Activated T-helper 9 cell treated with anti-CD3 and anti-CD28 coated beads, Interleukin-2, amount 50 U/mL, for 16 hours (primary cell): ENCODE results near the gene AMPD3.

Experiments
- DNase-seq: peaks from one replicate; pipeline ENCODE4 v3.0.0-alpha.2; 2020; ENCODE audit warnings: low read depth

Gene AMPD3

DNA sequence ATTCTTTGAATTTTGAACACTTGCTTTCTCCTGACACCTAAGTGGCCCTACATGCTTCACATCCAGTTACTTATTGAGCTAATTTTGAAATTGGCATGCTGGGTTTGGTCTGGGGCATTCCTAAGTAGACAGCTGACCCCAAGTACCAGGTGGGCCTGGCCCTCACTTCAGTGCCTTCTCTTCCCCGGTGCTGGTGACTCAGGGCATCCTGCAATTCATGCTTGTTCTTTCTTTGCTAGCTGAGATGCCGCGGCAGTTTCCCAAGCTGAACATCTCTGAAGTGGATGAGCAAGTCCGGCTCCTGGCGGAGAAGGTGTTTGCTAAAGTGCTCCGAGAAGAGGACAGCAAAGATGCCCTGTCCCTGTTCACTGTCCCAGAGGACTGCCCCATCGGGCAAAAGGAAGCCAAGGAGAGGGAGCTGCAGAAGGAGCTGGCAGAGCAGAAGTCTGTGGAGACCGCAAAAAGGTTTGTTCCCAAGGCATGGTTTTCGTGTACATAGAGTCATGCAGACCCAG is 6.3 kb downstream of the AMPD3 start:
- no peak for DNase-seq

- no peak for DNase-seq
These were observed 7.8 kb downstream of the AMPD3 start for GRCh38 chr11:10462746-10463300.

DNA sequence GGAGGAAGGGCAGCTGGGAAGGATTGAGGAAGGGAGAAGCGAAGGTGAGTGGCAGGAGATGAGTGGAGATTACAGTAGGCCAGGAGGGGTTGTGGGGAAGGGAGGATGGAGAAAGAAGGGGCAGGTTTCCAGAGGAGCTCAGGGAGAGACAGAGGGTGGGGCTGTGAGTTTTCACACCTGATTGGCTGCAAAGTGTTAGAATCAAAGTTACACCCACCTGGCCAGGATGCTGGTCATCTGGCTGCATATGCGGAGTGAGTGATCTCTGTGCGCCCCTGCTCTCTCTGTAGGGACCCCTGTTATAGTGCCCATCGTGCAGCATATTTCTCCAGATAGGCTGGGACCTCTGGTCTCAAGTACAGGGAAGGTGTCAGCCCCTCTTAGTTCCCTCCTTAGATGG is 18.3 kb downstream of the AMPD3 start:
- DNase-seq: no peak

GRCh38 chr11:10474551-10474950 is 19.5 kb downstream of the AMPD3 start:
- DNase-seq: no peak

DNA sequence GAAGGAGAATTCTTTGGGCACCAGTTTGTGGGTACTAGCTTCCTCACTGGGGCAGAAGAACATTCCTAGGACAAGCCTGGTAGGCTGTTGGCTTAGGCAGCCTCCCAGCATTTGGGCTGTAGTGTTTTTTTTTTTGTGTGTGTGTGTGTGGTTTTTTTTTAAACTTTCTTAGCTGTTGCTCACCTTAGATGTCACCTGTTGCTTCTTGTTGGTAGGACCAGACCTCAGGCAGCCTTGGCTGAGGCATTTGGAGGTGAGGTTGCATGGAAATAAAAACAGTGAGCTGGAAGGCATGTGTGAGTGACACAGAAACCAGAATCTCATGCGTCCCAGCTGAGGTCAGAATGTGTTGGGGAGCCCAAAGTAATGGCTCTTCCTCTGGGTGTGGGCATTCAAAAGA is 21.3 kb downstream of the AMPD3 start:
- DNase-seq: no peak

- DNase-seq: no peak
These were observed 22.0 kb downstream of the AMPD3 start for GRCh38 chr11:10476927-10477689.

GRCh38 chr11:10477690-10478046 is 22.6 kb downstream of the AMPD3 start:
- DNase-seq: no peak

GRCh38 chr11:10478066-10478465 is 23.0 kb downstream of the AMPD3 start:
- DNase-seq: no peak

GRCh38 chr11:10478574-10479550 is 23.8 kb downstream of the AMPD3 start:
- no peak for DNase-seq

DNA sequence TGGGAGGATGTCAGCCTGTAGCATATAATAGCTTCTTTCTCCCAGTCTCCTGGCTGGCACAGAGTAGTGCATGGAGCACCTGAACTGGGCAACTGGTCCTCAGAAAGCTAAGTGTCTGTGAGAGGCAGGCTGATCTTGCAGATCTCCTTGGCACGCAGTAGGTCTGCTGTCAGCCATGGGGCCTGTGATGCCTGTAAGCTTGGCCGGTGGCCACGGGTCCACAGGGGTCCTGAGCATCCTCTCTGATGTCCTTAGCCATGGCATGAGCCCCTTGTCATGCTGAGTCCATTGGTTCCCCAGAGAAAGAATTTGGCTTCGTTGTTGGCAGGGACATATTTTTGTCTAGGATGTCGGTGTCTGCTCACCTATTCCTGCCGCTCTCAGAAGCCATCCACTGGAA is 25.0 kb downstream of the AMPD3 start:
- DNase-seq: no peak

DNA sequence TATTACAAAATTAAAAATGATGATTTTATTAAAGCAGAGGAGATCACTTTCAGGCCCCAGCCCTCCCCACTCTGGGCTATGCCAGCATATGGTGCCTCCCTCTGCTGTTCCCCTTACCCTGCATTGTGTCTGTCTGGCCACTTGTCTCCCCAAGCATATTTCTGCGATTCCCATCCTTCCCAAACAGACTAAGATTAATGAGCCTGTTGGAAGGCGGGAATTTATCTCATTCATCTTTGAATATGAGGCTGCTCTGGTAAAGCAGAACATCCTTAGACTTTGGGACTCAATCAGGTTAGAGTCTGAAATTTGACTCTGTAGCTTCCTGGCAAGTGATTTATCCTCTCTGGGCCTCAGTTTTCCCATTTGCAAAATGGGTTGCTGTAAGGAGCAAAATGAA is 25.7 kb downstream of the AMPD3 start:
- no peak for DNase-seq

DNA sequence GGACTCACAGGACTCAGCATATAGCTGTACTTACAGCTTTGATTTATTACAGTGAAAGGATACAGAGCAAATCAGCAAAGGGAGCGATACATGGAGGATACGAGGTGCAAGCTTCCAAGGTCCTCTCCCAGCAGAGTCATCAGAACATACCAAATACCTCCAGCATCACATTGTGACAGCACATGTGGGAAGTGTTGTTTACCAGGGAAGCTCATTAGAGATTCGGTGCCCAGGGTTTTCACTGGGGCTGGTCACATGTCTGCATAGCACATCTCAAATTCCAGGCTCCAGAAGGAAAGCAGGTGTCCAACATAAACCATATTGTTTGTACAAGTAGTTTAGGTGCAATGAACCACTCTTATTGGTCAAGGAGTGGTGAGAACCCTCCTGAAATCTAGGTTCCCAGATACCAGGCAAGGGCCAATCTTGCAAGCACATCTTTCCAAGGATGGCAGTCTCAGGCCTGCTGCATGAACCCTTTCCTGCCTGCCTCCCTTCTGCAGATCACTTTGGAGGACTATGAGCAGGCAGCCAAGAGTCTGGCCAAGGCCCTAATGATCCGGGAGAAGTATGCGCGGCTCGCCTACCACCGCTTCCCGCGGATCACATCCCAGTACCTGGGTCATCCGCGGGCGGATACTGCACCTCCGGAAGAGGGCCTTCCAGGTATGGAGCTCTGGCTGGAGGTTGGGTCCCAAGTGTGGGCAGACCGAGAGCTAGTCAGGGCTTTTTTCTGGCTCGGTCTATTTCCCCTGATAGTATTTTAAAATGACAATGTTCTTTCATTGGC is 26.7 kb downstream of the AMPD3 start:
- DNase-seq: no peak

- DNase-seq: no peak
These were observed 28.1 kb downstream of the AMPD3 start for GRCh38 chr11:10483174-10483573.

GRCh38 chr11:10483584-10483983 is 28.5 kb downstream of the AMPD3 start:
- DNase-seq: no peak

- DNase-seq: no peak
These were observed 29.6 kb downstream of the AMPD3 start for GRCh38 chr11:10484461-10485180.

- no peak for DNase-seq
These were observed 30.6 kb downstream of the AMPD3 start for GRCh38 chr11:10485646-10486045.

DNA sequence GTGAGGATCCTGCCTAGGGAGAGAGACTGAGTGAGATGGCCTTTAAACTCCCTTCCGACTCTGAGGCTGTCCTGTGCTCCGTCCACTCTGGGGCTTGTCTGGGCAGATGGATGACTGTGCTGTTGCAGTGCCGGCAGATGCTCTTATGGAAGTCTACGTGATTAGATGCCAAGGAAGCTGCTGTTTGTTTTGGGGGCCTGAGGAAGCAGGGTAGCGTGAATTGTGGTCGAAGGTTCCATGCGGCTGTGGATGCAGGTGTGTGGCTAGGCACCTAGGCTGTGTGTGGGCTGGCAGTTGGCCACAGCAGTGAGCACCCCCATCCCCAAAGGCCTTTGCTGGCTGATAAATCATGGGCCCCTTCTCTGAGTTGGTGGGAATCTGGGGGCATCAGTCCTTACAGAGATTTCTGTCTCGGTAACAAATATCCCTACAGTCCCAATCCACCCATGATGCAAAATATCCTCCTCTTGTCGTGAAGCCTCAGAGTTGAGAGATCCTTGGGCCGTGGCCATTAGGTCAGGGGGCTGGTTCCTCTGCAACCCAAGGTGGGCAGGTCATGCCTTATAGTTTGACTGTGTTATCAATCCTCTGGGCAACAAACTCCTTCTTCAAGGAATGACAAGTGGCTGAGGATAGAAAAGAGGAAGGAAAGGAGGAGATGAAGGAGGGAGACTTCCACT is 31.2 kb downstream of the AMPD3 start:
- no peak for DNase-seq

DNA sequence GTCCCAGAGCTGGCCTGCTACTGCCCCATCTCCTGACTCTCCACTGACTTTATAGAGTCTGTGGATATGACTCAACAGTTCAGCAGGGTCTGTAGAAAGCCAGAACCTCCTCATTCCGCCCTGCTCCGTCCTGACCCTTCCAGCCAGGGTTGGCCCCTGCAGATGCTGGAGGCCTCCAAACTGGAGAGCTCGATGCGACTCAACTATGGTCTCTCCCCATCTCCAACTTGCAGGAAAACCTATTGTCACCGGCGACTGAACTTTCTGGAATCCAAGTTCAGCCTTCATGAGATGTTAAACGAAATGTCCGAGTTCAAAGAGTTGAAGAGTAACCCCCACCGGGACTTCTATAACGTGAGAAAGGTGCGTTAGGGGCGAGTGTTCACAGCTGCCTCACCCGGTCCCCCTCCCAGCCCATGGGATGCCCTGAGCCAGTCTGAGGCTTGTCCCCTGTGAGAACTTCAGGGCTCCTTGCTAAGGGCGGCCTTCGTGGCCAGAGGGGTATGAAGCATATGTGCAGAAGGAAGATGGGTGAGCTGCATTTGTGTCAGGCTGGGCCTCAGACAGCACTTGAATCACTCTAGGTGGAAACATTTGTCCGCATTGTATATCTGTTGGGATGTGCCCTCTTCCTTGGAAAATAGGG is 32.1 kb downstream of the AMPD3 start:
- no peak for DNase-seq

- DNase-seq: no peak
These were observed 33.3 kb downstream of the AMPD3 start for GRCh38 chr11:10488121-10488933.
